ENCODE data around the gene MAPK10.

DNA sequence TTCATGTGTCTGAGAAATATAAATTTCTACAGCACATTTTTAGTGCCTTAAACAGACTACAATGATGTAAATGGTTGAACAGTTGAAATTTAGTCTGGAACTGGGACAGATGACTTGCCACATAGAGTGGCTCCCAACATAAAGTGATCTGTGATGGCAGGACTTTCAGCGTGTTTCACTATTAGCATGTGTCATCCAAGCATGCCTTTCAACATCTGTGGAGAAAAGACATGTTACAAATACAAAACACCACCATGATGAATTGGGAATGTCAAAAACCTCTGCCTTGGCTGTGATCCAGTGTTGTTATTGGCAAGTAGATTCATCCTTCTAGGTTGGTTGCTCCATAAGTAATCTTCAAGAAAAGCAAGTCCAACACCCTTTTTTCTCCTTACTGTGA is 348.7 kb downstream of the MAPK10 start:
- TF ChIP-seq, protein P1, sequence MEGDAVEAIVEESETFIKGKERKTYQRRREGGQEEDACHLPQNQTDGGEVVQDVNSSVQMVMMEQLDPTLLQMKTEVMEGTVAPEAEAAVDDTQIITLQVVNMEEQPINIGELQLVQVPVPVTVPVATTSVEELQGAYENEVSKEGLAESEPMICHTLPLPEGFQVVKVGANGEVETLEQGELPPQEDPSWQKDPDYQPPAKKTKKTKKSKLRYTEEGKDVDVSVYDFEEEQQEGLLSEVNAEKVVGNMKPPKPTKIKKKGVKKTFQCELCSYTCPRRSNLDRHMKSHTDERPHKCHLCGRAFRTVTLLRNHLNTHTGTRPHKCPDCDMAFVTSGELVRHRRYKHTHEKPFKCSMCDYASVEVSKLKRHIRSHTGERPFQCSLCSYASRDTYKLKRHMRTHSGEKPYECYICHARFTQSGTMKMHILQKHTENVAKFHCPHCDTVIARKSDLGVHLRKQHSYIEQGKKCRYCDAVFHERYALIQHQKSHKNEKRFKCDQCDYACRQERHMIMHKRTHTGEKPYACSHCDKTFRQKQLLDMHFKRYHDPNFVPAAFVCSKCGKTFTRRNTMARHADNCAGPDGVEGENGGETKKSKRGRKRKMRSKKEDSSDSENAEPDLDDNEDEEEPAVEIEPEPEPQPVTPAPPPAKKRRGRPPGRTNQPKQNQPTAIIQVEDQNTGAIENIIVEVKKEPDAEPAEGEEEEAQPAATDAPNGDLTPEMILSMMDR (IDR thresholded peaks at IDR 0.05; ENCODE audit: low read depth, low read length, missing input control), result no peak
- TF ChIP-seq, protein P2, sequence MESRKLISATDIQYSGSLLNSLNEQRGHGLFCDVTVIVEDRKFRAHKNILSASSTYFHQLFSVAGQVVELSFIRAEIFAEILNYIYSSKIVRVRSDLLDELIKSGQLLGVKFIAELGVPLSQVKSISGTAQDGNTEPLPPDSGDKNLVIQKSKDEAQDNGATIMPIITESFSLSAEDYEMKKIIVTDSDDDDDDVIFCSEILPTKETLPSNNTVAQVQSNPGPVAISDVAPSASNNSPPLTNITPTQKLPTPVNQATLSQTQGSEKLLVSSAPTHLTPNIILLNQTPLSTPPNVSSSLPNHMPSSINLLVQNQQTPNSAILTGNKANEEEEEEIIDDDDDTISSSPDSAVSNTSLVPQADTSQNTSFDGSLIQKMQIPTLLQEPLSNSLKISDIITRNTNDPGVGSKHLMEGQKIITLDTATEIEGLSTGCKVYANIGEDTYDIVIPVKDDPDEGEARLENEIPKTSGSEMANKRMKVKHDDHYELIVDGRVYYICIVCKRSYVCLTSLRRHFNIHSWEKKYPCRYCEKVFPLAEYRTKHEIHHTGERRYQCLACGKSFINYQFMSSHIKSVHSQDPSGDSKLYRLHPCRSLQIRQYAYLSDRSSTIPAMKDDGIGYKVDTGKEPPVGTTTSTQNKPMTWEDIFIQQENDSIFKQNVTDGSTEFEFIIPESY (IDR thresholded peaks at IDR 0.05), result no peak
- TF ChIP-seq YY1 (IDR thresholded peaks at IDR 0.05), result no peak
- no peak for TF ChIP-seq EGR1 (IDR thresholded peaks at IDR 0.05; ENCODE audit: low read depth in 2 of 2)
- TF ChIP-seq, protein P3, sequence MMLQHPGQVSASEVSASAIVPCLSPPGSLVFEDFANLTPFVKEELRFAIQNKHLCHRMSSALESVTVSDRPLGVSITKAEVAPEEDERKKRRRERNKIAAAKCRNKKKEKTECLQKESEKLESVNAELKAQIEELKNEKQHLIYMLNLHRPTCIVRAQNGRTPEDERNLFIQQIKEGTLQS (IDR thresholded peaks at IDR 0.05), result no peak

Measured in liver (tissue), 3 donors.